DOHH2 (cell line): ENCODE data around the gene LENG1.

Experiments
- H3F3A ChIP-seq: fragments of 200-600 bp; sonication (generic), shearing (Covaris generic); 2 replicates; pipeline ENCODE4 v1.6.0; 2016; ENCODE audit warnings: antibody characterized with exemption, mild to moderate bottlenecking; ENCODE audit not compliant: control insufficient read depth, insufficient read depth
- H3K27ac ChIP-seq: fragments of 200-600 bp; sonication (generic); 2 replicates; pipeline ENCODE4 v1.5.1; 2014; ENCODE audit warnings: low read depth, mild to moderate bottlenecking, low read length, moderate library complexity
- H3K27me3 ChIP-seq: fragments of 200-600 bp; sonication (generic); 2 replicates; pipeline ENCODE4 v1.6.1; 2014; ENCODE audit warnings: mild to moderate bottlenecking, low read length, mixed read lengths; ENCODE audit not compliant: control insufficient read depth
- H3K36me3 ChIP-seq: fragments of 200-600 bp; sonication (generic); 2 replicates; pipeline ENCODE4 v1.6.1; 2014; ENCODE audit warnings: mild to moderate bottlenecking, low read length, moderate library complexity, mixed read lengths; ENCODE audit not compliant: control insufficient read depth
- H3K4me1 ChIP-seq: fragments of 200-600 bp; sonication (generic); 2 replicates; pipeline ENCODE4 v1.6.1; 2014; ENCODE audit warnings: mild to moderate bottlenecking, low read length, mixed read lengths; ENCODE audit not compliant: control insufficient read depth
- H3K4me2 ChIP-seq: fragments of 200-600 bp; sonication (generic); 2 replicates; pipeline ENCODE4 v1.6.0; 2014; ENCODE audit warnings: mild to moderate bottlenecking, low read length, moderate library complexity
- H3K4me3 ChIP-seq: fragments of 200-600 bp; sonication (generic); 2 replicates; pipeline ENCODE4 v1.5.1; 2014; ENCODE audit warnings: mild to moderate bottlenecking, low read length, mixed read lengths
- H3K79me2 ChIP-seq: fragments of 200-600 bp; sonication (generic); 2 replicates; pipeline ENCODE4 v1.6.1; 2014; ENCODE audit warnings: mild to moderate bottlenecking, low read length, mixed read lengths; ENCODE audit not compliant: control insufficient read depth
- H3K9me2 ChIP-seq: fragments of 200-600 bp; sonication (generic); replicated peaks from 2 replicates; pipeline ENCODE4 v1.6.1; 2014; ENCODE audit warnings: mild to moderate bottlenecking, low read length, mixed read lengths; ENCODE audit not compliant: control insufficient read depth
- H3K9me3 ChIP-seq: fragments of 200-600 bp; sonication (generic); 2 replicates; pipeline ENCODE4 v1.6.1; 2014; ENCODE audit warnings: antibody characterized with exemption, low read length, mixed read lengths; ENCODE audit not compliant: control insufficient read depth, insufficient read depth
- H4K20me1 ChIP-seq: fragments of 200-600 bp; sonication (generic); 2 replicates; pipeline ENCODE4 v1.6.0; 2014; ENCODE audit warnings: low read depth, mild to moderate bottlenecking, antibody characterized with exemption, low read length, moderate library complexity; ENCODE audit not compliant: control insufficient read depth, insufficient read depth
- EZH2phosphoT487 ChIP-seq: fragments of 200-600 bp; sonication (generic); IDR thresholded peaks from 2 replicates; pipeline ENCODE4 v1.6.1; 2017; ENCODE audit warnings: borderline replicate concordance, mild to moderate bottlenecking, antibody characterized with exemption, low read length, moderate library complexity, mixed read lengths
- TF ChIP-seq, protein P1 (sequence below): fragments of 200-600 bp; sonication (generic); IDR thresholded peaks from one replicate; pipeline ENCODE4 v1.5.1; 2014; ENCODE audit warnings: antibody characterized with exemption, mild to moderate bottlenecking, low read depth, low read length; ENCODE audit not compliant: poor library complexity, severe bottlenecking

The LENG1 gene

DNA sequence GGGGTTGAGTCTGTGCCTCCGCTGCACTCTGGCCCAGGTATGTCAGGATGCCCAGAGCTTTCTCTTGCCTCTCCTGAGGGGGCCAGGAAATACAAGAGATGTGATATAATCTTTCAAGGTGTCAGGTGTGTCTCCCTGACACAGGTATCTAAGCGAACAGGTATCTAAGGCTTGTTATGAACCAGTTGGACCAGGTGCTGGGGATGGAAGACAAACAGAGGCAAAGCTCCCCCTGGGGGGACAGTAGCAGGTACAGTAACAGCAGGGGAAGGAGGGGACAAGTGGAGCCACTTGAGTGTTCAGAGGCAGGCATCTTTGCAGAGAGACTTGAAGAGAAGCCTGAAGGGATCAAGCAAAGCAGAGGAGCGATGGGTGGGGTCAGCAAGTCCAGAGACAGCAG is 2.6 kb downstream of the LENG1 start:
- peaks cover 56% of the 10 kb centered on the region for H3K36me3 ChIP-seq
- H3K4me3 ChIP-seq = no peak overlapping the region
- no peaks in the 10 kb centered on the region for H4K20me1 ChIP-seq
- H3K27me3 ChIP-seq = no peaks in the 10 kb centered on the region
- H3F3A ChIP-seq = peaks cover 3% of the 10 kb centered on the region
- no peaks in the 10 kb centered on the region for H3K9me3 ChIP-seq
- TF ChIP-seq, protein P1, sequence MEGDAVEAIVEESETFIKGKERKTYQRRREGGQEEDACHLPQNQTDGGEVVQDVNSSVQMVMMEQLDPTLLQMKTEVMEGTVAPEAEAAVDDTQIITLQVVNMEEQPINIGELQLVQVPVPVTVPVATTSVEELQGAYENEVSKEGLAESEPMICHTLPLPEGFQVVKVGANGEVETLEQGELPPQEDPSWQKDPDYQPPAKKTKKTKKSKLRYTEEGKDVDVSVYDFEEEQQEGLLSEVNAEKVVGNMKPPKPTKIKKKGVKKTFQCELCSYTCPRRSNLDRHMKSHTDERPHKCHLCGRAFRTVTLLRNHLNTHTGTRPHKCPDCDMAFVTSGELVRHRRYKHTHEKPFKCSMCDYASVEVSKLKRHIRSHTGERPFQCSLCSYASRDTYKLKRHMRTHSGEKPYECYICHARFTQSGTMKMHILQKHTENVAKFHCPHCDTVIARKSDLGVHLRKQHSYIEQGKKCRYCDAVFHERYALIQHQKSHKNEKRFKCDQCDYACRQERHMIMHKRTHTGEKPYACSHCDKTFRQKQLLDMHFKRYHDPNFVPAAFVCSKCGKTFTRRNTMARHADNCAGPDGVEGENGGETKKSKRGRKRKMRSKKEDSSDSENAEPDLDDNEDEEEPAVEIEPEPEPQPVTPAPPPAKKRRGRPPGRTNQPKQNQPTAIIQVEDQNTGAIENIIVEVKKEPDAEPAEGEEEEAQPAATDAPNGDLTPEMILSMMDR = no peak
- TF ChIP-seq EZH2phosphoT487 = no peak
- H3K9me2 ChIP-seq = no peaks in the 10 kb centered on the region
- no peak overlapping the region for H3K27ac ChIP-seq
- no peak overlapping the region for H3K4me2 ChIP-seq
- peaks cover 27% of the 10 kb centered on the region for H3K79me2 ChIP-seq
- peaks cover 27% of the 10 kb centered on the region for H3K4me1 ChIP-seq

DNA sequence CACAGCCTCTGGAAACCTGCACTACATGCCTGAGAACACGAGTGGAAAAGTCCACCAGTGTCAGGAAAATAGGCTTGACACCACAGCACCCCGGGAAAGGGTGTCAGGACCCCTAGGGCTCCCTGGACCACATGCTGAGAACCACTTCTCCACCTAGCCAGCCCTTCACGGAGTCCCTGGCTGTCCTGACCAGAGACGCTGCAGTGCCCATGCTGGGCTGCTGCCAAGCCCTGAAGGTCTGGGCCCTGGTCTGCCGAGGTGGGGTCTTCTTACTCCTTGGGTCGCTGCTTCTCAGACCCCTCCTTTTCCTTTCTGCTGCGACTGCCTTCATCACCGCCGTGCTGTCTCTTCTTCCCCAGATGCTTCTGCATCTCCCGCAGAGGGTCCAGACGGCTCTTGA is 3.0 kb downstream of the LENG1 start:
- Histone ChIP-seq H3K36me3 (peaks cover 61% of the 10 kb centered on the region), H3K4me3 (no peak overlapping the region), H3K27me3 (no peaks in the 10 kb centered on the region), H3K4me2 (no peak overlapping the region), H3K79me2 (peaks cover 23% of the 10 kb centered on the region), H3K9me2 (no peaks in the 10 kb centered on the region), H3K27ac (no peak overlapping the region), H3K9me3 (no peaks in the 10 kb centered on the region), H3F3A (peaks cover 3% of the 10 kb centered on the region), H4K20me1 (no peaks in the 10 kb centered on the region), H3K4me1 (peaks cover 22% of the 10 kb centered on the region)
- TF ChIP-seq EZH2phosphoT487 = no peak
- TF ChIP-seq, protein P1 = no peak

DNA sequence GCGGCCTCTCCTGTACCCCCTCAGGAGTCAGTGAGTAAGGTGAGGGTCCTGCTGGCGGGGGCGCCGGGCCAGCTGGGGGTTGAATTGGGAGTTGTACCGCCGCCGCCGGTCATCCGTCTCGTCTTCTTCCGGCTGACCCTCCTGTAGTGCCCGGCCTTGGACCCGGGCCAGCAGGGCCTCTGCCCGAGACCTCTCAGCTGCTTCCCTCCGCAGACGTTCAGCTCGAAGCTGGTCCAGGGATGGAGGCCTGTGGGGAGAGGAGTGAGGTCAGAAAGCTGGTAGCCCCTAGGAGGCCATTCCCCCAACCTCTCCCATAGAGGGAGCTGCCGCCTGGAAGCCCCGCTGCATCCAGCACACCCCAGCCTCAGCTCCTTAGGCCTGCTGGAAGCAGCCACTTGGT is 3.8 kb downstream of the LENG1 start:
- Histone ChIP-seq H3K27me3 (no peaks in the 10 kb centered on the region), H4K20me1 (no peaks in the 10 kb centered on the region), H3K9me3 (no peaks in the 10 kb centered on the region), H3K79me2 (peaks cover 20% of the 10 kb centered on the region), H3F3A (peaks cover 3% of the 10 kb centered on the region), H3K4me1 (peaks cover 14% of the 10 kb centered on the region), H3K36me3 (peaks cover 66% of the 10 kb centered on the region), H3K4me2 (no peak overlapping the region), H3K27ac (no peak overlapping the region), H3K9me2 (no peaks in the 10 kb centered on the region), H3K4me3 (no peak overlapping the region)
- TF ChIP-seq EZH2phosphoT487 = no peak
- TF ChIP-seq, protein P1 = no peak
